HG03280 (cell line): ENCODE results near the gene PSEN1.
A peak's percentile ranks its signal among the peaks of the same experiment; 100 is the strongest.

Experiments used
- ATAC-seq: cut with Tn5 transposase; IDR thresholded peaks from one replicate; pipeline ENCODE4 v1.9.1; 2021; ENCODE audit warnings: mild to moderate bottlenecking, moderate library complexity; ENCODE audit not compliant: unreplicated experiment

PSEN1 gene

GRCh38 chr14:73211251-73212040 is 75.1 kb downstream of the PSEN1 start:
- no peak for ATAC-seq

DNA sequence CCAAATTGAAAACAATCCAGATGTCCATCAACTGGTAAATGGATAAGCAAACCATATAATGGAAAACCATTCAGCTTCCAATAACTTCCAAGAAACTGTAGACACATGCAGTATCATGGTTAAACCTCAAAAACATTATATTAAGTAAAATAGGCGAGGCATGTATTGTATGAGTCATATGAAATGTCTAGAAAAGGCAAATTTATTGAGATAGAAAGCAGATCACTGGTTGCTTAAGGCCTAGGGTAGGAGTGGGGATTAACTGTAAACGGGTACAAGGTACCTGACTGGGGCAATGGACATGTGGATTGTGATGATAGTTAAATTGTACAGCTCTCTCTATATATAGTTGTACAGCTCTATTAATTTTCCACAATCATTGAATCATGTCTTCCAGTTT is 79.7 kb downstream of the PSEN1 start:
- ATAC-seq: no peak

DNA sequence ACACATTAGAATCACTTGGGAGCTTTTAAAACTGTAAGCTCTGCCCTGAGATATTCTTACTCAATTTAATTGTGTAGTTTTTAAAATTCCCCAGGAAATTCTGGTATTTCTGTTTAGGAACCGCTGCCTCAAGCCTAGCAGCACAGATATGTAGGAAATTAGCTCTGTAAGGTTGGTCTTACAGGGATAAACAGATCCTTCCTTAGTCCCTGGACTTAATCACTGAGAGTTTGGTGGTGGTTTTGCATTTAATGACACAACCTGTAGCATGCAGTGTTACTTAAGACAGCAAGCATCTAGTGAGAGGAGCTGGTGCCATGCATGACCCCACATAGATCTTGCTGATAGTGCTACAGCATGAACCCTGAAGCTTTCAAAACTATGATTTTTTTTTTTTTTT is 81.1 kb downstream of the PSEN1 start:
- no peak for ATAC-seq

DNA sequence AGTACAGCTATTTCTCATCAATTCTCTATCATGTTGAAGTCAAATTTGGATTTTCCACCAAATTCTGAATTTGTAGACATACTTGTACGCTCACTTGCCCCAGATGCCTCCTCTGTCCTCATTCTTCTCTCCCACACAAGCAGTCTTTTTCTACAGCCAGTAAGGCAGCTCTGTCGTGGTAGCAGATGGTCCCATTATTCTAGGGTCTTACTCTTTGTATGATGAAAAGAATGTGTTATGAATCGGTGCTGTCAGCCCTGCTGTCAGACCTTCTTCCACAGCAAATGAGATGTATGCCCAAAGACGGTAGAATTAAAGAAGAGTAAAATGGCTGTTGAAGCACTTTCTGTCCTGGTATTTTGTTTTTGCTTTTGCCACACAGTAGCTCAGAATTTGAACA is 83.8 kb downstream of the PSEN1 start:
- no peak for ATAC-seq

DNA sequence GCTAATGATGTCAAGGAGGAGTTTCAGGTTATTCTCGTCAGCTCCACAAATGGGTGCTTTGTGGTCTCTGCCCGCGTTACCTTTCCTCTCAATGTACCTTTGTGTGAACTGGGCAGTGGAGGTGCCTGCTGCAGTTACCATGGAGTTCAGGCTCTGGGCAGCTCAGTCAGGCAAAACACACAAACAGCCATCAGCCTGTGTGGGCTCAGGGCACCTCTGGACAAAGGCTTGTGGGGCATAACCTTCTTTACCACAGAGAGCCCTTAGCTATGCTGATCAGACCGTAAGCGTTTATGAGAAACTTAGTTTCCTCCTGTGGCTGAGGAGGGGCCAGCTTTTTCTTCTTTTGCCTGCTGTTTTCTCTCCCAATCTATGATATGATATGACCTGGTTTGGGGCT is 84.3 kb downstream of the PSEN1 start:
- no peak for ATAC-seq

- ATAC-seq: no peak
These were observed 85.6 kb downstream of the PSEN1 start for GRCh38 chr14:73221945-73222344.

GRCh38 chr14:73223049-73223448 is 86.7 kb downstream of the PSEN1 start:
- peak; percentile 71 for ATAC-seq

- ATAC-seq: no peak
These were observed 89.2 kb downstream of the PSEN1 start for GRCh38 chr14:73225496-73225895.

GRCh38 chr14:73227812-73228781 is 91.8 kb downstream of the PSEN1 start:
- ATAC-seq: no peak

DNA sequence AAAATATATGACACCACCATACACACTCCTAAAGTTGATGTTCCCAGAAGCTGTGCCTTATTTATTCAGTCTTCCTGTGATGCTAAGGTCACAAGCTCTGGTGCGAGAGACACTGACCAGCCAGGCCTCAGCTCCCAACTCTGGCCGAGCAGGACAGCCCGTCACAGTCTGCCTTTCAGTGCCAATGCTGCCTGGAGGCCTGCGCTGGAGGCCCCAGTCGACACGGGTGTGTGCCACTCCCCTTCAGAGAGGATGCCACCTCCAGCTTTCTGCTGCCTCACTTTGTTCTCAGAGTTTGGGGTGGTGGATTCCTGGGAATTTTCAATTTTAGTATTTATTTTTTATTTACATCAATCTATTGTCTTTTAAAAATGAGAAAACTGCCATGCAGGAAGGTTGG is 93.7 kb downstream of the PSEN1 start:
- ATAC-seq: no peak

DNA sequence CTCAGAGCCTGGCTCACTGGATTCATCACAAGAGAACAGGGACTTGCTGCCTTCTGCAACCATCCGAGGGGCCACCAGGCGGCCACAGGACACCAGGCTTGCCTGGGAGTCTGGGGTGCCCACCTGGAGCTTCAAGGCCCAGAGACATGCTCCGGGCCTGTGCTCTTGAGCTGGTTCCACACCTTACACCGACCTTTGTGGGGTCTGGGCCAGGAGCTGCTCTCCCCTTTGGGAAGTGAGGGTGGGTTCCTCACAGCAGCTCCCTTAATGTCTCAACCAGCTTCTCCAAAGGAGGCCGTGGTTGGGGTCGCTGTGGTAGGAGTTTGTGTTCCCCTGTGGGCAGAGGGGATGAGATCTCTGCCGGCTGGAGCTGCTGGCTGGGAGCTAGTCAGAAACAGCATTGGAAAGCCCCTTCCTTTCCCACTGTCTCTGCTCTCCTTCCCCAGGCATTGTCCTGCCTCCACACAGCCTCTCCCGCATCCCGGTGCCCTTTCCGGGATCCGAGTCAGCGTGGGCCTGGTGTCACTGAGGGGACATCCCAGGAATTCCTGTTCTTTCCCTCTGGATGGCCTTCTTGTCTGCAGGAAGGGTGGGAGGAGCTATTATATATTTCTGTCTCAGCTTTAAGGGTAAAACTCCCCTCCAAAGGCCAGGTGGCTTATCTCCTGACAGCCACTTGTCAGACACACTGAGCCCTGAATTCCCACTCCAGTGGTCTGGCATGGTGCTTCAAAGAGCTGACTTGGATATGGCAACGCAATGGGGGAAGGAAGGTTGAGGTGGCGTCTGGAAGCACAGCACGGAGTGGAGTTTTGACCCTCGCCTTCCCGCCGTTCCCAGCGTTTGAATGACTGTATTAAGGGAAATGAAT is 95.9 kb downstream of the PSEN1 start:
- no peak for ATAC-seq

- ATAC-seq: no peak
These were observed 96.7 kb downstream of the PSEN1 start for GRCh38 chr14:73232984-73233383.

GRCh38 chr14:73233564-73233963 is 97.3 kb downstream of the PSEN1 start:
- no peak for ATAC-seq

DNA sequence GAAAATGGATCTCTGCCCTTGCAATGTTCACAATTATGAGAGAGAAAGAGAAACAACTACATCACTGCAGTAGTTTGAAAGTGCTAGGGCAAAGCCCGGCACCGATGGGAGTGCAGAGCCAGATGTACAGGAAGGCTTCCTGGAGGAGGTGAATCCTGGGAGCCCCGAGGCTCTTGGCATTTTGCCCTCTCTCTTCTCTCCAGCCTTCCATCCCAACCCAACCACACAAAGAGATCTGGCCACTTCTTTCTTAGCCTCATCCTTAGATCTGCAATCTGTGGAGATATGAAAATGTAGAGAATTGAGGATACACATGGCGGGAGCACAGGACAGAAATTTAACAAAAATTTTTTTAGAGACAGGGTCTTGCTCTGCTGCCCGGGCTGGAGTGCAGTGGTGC is 97.7 kb downstream of the PSEN1 start:
- no peak for ATAC-seq

DNA sequence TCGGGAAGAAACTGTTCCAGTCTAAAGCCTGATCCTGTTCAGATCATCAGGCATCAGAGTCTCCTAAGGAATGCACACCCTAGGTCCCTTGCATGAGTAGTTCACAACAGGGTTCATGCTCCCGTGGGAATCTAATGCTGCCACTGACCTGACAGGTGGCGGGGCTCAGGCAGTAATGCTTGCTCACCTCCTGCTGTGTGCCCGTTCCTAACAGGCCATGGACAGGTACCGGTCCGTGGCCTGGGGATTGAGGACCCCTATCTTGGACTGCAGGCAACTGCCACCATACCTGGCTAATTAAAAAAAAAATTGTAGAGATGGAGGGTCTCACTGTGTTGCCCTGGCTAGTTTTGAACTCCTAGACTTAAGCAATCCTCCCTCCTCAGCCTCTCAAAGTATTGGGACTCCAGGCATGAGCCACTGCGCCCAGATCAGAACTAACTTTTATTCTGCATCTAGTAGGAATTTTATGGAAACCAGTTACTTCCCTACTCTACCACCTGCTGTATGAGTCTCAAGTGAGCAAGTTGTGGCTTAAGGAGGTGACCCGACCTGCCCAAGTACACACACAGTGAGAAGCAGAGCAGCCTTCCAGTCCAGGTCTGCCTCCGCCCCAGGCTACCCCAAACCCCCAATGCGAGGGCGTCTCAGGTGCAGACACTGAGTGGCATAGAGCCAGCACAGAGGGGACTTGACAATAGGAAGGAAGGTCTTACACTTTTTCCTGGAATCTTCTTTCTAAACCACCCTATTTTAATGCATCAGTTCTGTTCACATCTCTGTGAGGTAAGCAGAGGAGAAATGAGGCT is 98.5 kb downstream of the PSEN1 start:
- no peak for ATAC-seq

DNA sequence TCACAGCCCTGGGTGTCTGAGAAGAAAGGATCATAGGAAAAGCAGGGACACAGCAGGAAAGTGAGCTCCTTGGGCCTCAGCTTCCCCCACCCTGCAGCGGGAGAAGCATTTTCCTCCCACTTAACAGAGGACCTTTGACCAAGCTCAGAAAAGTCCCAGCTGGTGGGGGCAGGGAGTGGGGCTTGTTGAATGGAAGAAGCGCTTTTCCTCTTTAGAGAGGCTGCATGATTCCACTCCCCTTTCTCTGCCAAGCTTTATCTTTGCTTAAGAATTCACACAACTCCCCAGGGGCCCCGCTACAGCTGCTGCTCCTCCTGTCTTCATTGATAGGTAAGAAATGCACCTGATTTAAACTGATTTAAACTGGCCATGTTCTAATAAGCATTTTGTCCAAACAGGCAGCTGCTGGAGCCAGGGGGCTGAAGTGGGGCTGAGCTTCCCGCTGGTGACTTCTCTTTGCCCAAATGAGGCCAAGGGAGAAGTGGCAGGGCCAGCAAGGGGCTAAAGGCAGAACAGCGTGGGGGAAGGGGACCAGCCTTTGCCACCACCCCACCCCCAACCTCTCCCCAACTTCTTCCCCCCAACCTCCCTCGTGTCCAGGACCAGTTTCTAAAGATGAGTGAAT is 99.3 kb downstream of the PSEN1 start:
- no peak for ATAC-seq

DNA sequence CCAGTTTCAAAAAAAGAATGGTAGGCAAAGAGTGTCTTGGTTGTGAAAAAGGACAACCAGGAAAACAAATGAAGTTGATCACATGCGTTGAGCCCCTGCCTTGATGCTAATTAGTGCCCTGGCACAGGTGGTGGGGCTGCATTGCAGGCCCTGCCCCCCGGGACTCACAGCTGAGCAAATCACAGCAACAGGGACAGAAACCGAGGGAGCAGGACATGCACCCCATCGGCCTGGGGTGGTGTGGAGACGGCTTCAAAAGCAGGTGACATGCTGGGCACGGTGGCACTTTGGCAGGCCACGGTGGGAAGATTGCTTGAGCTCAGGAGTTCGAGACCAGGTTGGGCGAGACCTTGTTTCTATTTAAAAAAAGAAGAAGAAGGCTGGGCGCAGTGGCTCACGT is 99.8 kb downstream of the PSEN1 start:
- ATAC-seq: no peak

DNA sequence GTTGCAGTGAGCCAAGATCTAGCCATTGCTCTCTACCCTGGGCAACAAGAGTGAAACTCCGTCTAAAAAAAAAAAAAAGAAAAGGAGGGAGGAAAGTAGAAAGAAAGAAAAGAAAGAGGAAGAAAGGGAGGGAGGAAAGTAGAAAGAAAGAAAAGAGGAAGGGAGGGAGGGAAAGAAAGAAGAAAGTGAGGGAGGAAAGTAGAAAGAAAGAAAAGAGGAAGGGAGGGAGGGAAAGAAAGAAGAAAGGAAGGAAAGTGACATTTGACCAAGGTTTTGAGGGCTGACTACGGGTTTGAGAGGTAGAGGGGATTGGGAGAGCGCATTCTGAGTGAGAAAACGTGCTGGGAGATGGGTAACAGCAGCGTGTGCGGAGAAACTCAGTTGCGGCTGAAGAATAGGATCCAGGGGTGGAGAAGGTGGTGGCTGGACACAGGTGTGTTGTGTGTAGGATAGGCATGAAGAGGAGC is 100.5 kb downstream of the PSEN1 start:
- ATAC-seq: no peak

DNA sequence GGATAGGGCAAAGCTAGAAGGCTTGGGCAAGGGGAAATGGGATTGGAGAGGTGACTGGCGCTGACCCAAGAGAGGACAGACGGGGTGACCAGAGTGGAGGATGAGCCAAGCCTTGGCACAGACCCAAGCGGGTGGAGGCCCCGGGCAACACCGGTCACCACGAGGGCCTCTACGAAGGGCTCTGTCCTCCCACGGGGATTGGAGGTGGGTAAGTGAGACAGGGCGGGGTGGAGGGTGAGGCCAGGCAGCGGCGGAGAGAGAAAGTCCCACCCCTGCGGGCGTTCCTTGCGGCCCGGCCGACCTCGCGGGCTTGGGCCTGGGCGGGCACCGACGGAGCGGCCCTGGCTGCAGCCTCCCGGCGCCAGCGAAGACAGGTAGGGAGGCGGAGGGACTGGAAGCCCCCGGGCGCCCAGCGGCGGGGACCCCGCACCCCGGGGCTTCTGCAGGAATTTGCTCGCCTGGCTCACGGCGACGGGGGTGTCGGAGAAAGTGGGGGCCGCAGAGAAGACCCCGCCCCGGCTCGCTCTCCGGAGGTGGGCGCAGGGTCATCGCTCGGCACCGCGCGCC is 101.0 kb downstream of the PSEN1 start, which contains the start of gene PAPLN:
Gene PAPLN, plus strand, starts transcription at position 288 of the 567 bp plus-strand sequence. CDS start 2,273 bp downstream, outside the sequence.
- no peak for ATAC-seq
